ENCODE measurements around the gene PDE9A.

DNA sequence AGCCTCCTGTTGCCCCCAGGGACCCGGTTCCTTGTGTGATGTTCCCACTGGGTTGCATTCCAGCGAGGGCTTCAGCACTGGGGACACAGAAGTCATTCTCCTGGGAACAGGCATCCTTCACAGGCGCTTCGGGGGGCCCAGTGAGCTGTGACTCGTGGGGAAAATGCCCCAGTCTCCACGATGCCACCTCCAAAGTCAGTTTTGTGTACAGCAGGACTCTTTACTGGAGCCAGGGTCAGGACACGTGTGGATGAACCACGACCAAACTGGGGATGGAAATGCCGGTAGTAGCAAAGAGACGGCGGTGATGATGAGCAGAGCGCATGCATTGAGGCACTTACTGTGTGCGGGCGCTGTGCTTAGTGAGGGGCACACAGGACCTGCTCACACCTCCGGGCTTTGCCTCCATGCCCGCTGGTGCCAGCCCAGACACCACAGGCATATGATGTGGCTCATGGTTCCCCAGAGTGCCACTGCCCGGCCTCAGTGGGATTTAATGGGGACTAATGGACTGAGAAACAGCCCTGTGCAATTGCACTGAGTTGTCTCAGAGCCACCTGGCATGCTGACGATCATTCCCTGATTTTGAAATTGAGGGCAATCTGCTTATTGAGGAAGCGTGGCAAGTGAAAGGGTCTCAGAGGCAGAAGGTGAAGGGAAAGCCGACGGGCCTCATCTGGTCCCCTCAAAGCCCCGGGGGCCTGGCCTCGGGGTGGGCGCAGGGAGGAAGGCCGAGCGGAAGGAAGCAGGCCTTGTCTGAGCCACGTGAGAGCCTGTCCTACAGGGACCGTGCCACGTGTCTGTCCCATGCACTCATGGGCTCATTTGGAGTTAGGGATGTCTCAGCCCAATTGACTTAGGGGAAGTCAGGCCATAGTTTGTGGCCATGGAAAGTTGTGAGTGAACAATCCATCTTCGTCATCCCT is 91.4 kb downstream of the PDE9A start:
- TF ChIP-seq, protein P1, sequence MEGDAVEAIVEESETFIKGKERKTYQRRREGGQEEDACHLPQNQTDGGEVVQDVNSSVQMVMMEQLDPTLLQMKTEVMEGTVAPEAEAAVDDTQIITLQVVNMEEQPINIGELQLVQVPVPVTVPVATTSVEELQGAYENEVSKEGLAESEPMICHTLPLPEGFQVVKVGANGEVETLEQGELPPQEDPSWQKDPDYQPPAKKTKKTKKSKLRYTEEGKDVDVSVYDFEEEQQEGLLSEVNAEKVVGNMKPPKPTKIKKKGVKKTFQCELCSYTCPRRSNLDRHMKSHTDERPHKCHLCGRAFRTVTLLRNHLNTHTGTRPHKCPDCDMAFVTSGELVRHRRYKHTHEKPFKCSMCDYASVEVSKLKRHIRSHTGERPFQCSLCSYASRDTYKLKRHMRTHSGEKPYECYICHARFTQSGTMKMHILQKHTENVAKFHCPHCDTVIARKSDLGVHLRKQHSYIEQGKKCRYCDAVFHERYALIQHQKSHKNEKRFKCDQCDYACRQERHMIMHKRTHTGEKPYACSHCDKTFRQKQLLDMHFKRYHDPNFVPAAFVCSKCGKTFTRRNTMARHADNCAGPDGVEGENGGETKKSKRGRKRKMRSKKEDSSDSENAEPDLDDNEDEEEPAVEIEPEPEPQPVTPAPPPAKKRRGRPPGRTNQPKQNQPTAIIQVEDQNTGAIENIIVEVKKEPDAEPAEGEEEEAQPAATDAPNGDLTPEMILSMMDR (IDR thresholded peaks at IDR 0.05): no peak
- TF ChIP-seq POLR2A (IDR thresholded peaks at IDR 0.05): no peak
